ENCODE results near the gene PERM1. TPM values are rescaled to one million over a fixed set of nuclear protein-coding genes. Genes with fewer than 3 reads are reported as not detected.

The PERM1 gene
- total and polyA plus RNA-seq, 2 experiments from 2014 or later: 0.45 TPM; not detected in 1

DNA sequence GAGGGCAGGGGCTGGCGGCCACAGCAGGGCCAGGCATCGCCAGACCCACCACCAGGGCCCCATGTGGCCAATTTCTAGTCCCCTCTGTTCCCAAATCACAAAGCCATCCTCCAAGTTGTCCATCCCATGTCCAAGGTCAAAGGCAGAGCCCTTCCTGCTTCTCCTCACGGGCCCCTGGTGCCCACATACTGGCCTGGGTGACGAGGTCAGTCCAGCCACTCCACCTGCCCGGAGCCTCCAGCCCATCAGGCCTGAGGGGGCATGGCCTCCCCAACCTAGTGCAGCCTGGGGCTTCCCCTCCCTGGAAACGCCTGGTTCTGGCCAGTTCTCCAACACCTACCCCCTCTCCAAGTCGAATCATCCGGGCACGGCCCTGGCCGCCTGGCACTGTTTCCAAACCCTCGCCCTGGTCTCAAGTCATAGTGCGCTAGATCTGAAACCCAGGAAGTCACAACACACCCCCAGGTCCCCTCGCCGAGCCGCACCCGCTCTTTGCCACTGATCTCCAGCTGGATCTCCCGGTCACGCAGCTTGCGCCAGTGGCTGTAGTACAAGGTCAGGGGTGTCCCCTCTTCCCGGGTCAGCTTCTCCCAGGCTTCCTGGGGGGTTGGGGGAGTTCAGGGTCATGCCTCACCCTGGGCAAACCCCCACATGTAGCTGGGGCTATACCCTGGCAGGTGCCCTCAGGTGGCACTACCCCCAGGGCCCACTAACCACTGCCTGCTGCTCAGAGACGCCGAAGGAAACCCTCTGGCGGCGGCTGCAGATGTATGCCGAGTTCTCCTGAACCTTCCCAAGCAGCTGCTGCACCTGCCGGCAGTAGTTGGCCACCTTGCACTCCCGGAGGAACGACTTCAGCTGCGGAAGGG, 36.0 kb downstream of the PERM1 start:
- peaks cover 9% of the 10 kb centered on the region; the same call in 1 of the 2 replicates for H3K4me1 ChIP-seq (ENCODE audit: insufficient read depth)
- DNase-seq: no peak
- H3K4me2 ChIP-seq (ENCODE audit: unreplicated experiment): no peak overlapping the region
- 92 to 93% methylated on average over 29 of the region's 29 CpGs for WGBS, 2 experiments (ENCODE audit: low coverage in 1 of 2, low lambda C conversion rate in 2 of 2, missing lambda C conversion rate in 2 of 2)
- H3K9me3 ChIP-seq (ENCODE audit: low read depth): no peaks in the 10 kb centered on the region
- in situ Hi-C loops (cut with MboI): no loop called here
- TF ChIP-seq EZH2phosphoT487 (IDR thresholded peaks at IDR 0.05; ENCODE audit: insufficient read depth, low read depth) (no peak), EZH2 (IDR thresholded peaks at IDR 0.05; ENCODE audit: insufficient read depth, poor library complexity, severe bottlenecking) (no peak)
- H3K27ac ChIP-seq: no peak overlapping the region
- no peak overlapping the region for H3K9ac ChIP-seq
- H2AFZ ChIP-seq: no peak overlapping the region
- H3K9me2 ChIP-seq (ENCODE audit: insufficient read depth): no peaks in the 10 kb centered on the region
- no peaks in the 10 kb centered on the region for H4K20me1 ChIP-seq (ENCODE audit: insufficient read depth)
- no peaks in the 10 kb centered on the region for H3K27me3 ChIP-seq (replicated peaks; ENCODE audit: insufficient read depth)
- H3K36me3 ChIP-seq (ENCODE audit: low read depth): no peaks in the 10 kb centered on the region
- peaks cover 16% of the 10 kb centered on the region; the same call in 1 of the 2 replicates for H3F3A ChIP-seq (ENCODE audit: insufficient read depth)
- H3K4me3 ChIP-seq: no peak overlapping the region
- H3K79me2 ChIP-seq (ENCODE audit: insufficient read depth): no peaks in the 10 kb centered on the region

DNA sequence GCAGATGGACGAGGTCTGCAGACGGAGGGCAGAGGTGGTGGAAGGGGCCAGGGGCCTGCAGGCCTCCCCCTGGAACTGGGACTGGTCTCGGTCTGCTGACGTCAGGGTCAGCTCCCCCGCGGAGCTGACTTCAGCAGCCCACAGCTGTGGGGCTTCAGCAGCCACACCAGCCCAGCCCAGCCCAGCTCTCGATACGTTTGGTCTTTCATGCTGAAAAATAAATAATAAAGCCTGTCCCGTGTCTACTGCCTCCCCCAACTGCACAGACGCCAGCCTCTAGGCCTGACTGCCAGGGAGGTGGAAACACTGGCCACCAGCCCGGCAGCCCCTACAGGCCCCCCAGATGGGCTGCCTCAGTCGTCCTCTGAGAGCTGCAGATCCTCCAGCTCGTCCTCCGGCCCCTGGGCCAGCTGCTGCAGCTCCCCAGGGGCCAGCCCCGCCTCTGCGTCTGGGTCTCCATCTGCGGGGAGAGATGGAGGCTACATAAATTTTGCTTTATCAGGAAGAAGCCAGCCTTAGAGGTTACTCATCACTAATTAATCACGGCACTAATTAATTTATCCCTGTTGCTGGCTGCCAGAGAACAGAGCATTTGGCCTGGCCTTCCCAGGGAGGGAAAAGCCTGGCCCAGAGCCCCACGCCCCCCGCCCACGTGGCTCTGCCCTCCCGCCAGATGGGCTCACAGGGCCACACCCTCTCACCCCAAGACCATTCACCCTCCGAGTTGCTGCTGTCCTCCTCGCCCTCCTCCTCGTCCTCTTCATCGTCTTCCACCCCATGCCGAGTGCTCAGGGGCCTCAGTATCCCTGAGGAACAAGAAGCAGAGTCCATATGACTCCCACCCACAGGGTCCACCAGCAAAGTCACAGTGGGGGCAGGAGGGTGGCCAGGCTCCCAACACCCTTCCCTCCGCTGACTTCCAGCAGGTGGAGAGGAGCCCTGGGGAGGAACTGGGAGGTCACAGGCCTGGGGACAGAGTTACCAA, 37.3 kb downstream of the PERM1 start:
- TF ChIP-seq EZH2 (IDR thresholded peaks at IDR 0.05; ENCODE audit: insufficient read depth, poor library complexity, severe bottlenecking) (no peak), EZH2phosphoT487 (IDR thresholded peaks at IDR 0.05; ENCODE audit: insufficient read depth, low read depth) (no peak)
- no peaks in the 10 kb centered on the region for H3K9me2 ChIP-seq (ENCODE audit: insufficient read depth)
- no peak overlapping the region for H3K27ac ChIP-seq
- no peak overlapping the region for H3K4me3 ChIP-seq
- H3K9me3 ChIP-seq (ENCODE audit: low read depth): no peaks in the 10 kb centered on the region
- in situ Hi-C loops (cut with MboI): no loop called here
- DNase-seq: peak; percentile 27
- H3K4me2 ChIP-seq (ENCODE audit: unreplicated experiment): no peak overlapping the region
- WGBS, 2 experiments (ENCODE audit: low coverage in 1 of 2, low lambda C conversion rate in 2 of 2, missing lambda C conversion rate in 2 of 2): 55 to 58% methylated on average over 24 to 28 of the region's 28 CpGs
- H3K27me3 ChIP-seq (replicated peaks; ENCODE audit: insufficient read depth): no peaks in the 10 kb centered on the region
- no peaks in the 10 kb centered on the region for H3K79me2 ChIP-seq (ENCODE audit: insufficient read depth)
- peaks cover 16% of the 10 kb centered on the region; the same call in 1 of the 2 replicates for H3F3A ChIP-seq (ENCODE audit: insufficient read depth)
- H3K9ac ChIP-seq: no peak overlapping the region
- no peaks in the 10 kb centered on the region for H3K36me3 ChIP-seq (ENCODE audit: low read depth)
- no peak overlapping the region for H2AFZ ChIP-seq
- H3K4me1 ChIP-seq (ENCODE audit: insufficient read depth): peaks cover 15% of the 10 kb centered on the region; the same call in 1 of the 2 replicates
- H4K20me1 ChIP-seq (ENCODE audit: insufficient read depth): no peaks in the 10 kb centered on the region

DNA sequence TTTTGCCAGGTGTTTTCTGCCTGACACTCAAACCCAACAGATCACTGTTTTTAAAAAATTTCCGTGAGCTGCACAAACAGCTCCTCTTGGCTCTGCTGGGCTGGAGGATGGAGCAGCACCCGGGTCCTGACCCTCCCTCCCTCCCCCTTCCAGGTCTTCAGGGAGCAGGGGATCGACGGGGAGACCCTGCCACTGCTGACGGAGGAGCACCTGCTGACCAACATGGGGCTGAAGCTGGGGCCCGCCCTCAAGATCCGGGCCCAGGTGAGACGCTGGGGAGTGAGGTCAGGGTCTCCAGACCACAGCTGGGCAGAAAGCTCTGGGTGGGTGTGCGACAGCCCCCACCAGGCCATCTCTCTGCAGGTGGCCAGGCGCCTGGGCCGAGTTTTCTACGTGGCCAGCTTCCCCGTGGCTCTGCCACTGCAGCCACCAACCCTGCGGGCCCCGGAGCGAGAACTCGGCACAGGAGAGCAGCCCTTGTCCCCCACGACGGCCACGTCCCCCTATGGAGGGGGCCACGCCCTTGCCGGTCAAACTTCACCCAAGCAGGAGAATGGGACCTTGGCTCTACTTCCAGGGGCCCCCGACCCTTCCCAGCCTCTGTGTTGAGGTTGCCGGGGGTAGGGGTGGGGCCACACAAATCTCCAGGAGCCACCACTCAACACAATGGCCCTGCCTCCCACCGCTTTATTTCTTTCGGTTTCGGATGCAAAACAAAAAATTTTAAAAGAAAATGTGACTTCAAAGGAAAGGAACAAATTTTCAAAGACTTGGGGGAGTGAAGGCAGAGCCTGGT, 38.1 kb downstream of the PERM1 start:
- Histone ChIP-seq H3K4me3 (no peak overlapping the region), H3K27me3 (replicated peaks; ENCODE audit: insufficient read depth) (no peaks in the 10 kb centered on the region), H3K9me3 (ENCODE audit: low read depth) (no peaks in the 10 kb centered on the region), H3F3A (ENCODE audit: insufficient read depth) (peaks cover 16% of the 10 kb centered on the region; the same call in 1 of the 2 replicates), H3K79me2 (ENCODE audit: insufficient read depth) (no peaks in the 10 kb centered on the region), H3K4me1 (ENCODE audit: insufficient read depth) (peaks cover 16% of the 10 kb centered on the region; the same call in 1 of the 2 replicates), H2AFZ (no peak overlapping the region), H3K9me2 (ENCODE audit: insufficient read depth) (no peaks in the 10 kb centered on the region), H3K36me3 (ENCODE audit: low read depth) (no peaks in the 10 kb centered on the region), H3K27ac (no peak overlapping the region), H3K4me2 (ENCODE audit: unreplicated experiment) (no peak overlapping the region), H3K9ac (no peak overlapping the region), H4K20me1 (ENCODE audit: insufficient read depth) (no peaks in the 10 kb centered on the region)
- DNase-seq: no peak
- in situ Hi-C loops (cut with MboI): no loop called here
- WGBS, 2 experiments (ENCODE audit: low coverage in 1 of 2, low lambda C conversion rate in 2 of 2, missing lambda C conversion rate in 2 of 2): 95 to 96% methylated on average over 26 to 27 of the region's 27 CpGs
- TF ChIP-seq EZH2 (IDR thresholded peaks at IDR 0.05; ENCODE audit: insufficient read depth, poor library complexity, severe bottlenecking) (no peak), EZH2phosphoT487 (IDR thresholded peaks at IDR 0.05; ENCODE audit: insufficient read depth, low read depth) (no peak)

All from GM23248 (cell line).